Mesenchymal stem cell (in vitro differentiated cells and primary cell): ENCODE results near the gene ANKMY1.

ENCODE experiments used
- DNase-seq: peaks from one replicate; pipeline ENCODE4 v3.0.0-alpha.2; 2013
- H2AFZ ChIP-seq: one replicate; pipeline ENCODE4 v1.6.1; 2013; ENCODE audit warnings: low read depth, mild to moderate bottlenecking, control low read depth, inconsistent platforms, low read length, moderate library complexity
- H2AK5ac ChIP-seq: 2 replicates; pipeline ENCODE4 v1.6.1; 2013; ENCODE audit warnings: low read length, moderate library complexity, mild to moderate bottlenecking, inconsistent platforms; ENCODE audit not compliant: severe bottlenecking
- H2BK120ac ChIP-seq: one replicate; pipeline ENCODE4 v1.6.1; 2013; ENCODE audit warnings: low read depth, mild to moderate bottlenecking, inconsistent platforms, low read length, moderate library complexity
- H2BK12ac ChIP-seq, 2 experiments: one replicate each; pipeline ENCODE4 v1.6.1; 2013; ENCODE audit warnings: inconsistent platforms in 2 of 2, low read length in 2 of 2, mild to moderate bottlenecking in 2 of 2, moderate library complexity in 2 of 2, control low read depth in 1 of 2
- H2BK15ac ChIP-seq: one replicate; pipeline ENCODE4 v1.6.1; 2013; ENCODE audit warnings: mild to moderate bottlenecking, low read depth, inconsistent platforms; ENCODE audit not compliant: poor library complexity, severe bottlenecking
- H2BK5ac ChIP-seq: 2 replicates; pipeline ENCODE4 v1.6.1; 2013; ENCODE audit warnings: low read depth, mild to moderate bottlenecking, low read length, control low read depth, inconsistent platforms; ENCODE audit not compliant: poor library complexity, severe bottlenecking
- H3K14ac ChIP-seq, 2 experiments: one replicate each; pipeline ENCODE4 v1.6.1; 2013; ENCODE audit warnings: inconsistent platforms in 2 of 2, low read length in 2 of 2, control low read depth in 1 of 2, mild to moderate bottlenecking in 1 of 2, moderate library complexity in 1 of 2
- H3K18ac ChIP-seq, 2 experiments: one replicate each; pipeline ENCODE4 v1.6.1; 2013; ENCODE audit warnings: inconsistent platforms in 2 of 2, low read length in 2 of 2, control low read depth in 1 of 2, low read depth in 1 of 2, mild to moderate bottlenecking in 1 of 2
- H3K23ac ChIP-seq, 2 experiments: one replicate each; pipeline ENCODE4 v1.6.1; 2013; ENCODE audit warnings: inconsistent platforms in 2 of 2, low read length in 2 of 2, mild to moderate bottlenecking in 2 of 2, moderate library complexity in 2 of 2, control low read depth in 1 of 2
- H3K27ac ChIP-seq: 2 replicates; pipeline ENCODE4 v1.5.1; 2013; ENCODE audit warnings: mild to moderate bottlenecking, moderate library complexity, low read length, control low read depth, inconsistent platforms; ENCODE audit not compliant: poor library complexity, severe bottlenecking
- H3K27me3 ChIP-seq, 2 experiments: 2 replicates each; pipeline versions ENCODE4 v1.6.1 to v1.7.0; 2013; ENCODE audit warnings: low read length in 2 of 2, mild to moderate bottlenecking in 2 of 2, moderate library complexity in 2 of 2, control low read depth in 1 of 2, inconsistent platforms in 1 of 2; ENCODE audit not compliant: control insufficient read depth in 1 of 2, insufficient read depth in 1 of 2
- H3K36me3 ChIP-seq, 2 experiments: 2 replicates each; pipeline versions ENCODE4 v1.6.1 to v1.7.0; 2013; ENCODE audit warnings: low read length in 2 of 2, control low read depth in 1 of 2, inconsistent platforms in 1 of 2, low read depth in 1 of 2, mild to moderate bottlenecking in 1 of 2; ENCODE audit not compliant: insufficient read depth in 2 of 2, control insufficient read depth in 1 of 2
- H3K4ac ChIP-seq, 2 experiments: one replicate each; pipeline ENCODE4 v1.6.1; 2013; ENCODE audit warnings: inconsistent platforms in 2 of 2, low read length in 2 of 2, mild to moderate bottlenecking in 2 of 2, moderate library complexity in 2 of 2, control low read depth in 1 of 2, low read depth in 1 of 2
- H3K4me1 ChIP-seq: 2 replicates; pipeline ENCODE4 v1.6.1; 2013; ENCODE audit warnings: low read depth, low read length, control low read depth; ENCODE audit not compliant: control insufficient read depth, insufficient read depth
- H3K4me2 ChIP-seq: 2 replicates; pipeline ENCODE4 v1.6.1; 2013; ENCODE audit warnings: low read length, mild to moderate bottlenecking, inconsistent platforms; ENCODE audit not compliant: poor library complexity, severe bottlenecking
- H3K4me3 ChIP-seq, 2 experiments: 2 replicates each; pipeline versions ENCODE4 v1.5.1 to v1.7.0; 2013; ENCODE audit warnings: low read length in 2 of 2, mild to moderate bottlenecking in 2 of 2, control low read depth in 1 of 2, low read depth in 1 of 2; ENCODE audit not compliant: insufficient read depth in 1 of 2
- H3K79me1 ChIP-seq: replicated peaks from 2 replicates; pipeline ENCODE4 v1.6.1; 2013; ENCODE audit warnings: mild to moderate bottlenecking, control low read depth, low read length, inconsistent platforms; ENCODE audit not compliant: poor library complexity, severe bottlenecking
- H3K9ac ChIP-seq: 2 replicates; pipeline ENCODE4 v1.7.0; 2013; ENCODE audit warnings: mild to moderate bottlenecking, low read length, moderate library complexity
- H3K9me3 ChIP-seq: 2 replicates; pipeline ENCODE4 v1.7.0; 2013; ENCODE audit warnings: mild to moderate bottlenecking, low read length; ENCODE audit not compliant: control insufficient read depth
- H4K8ac ChIP-seq: one replicate; pipeline ENCODE4 v1.6.1; 2013; ENCODE audit warnings: inconsistent platforms, mild to moderate bottlenecking, low read length, moderate library complexity
- H4K91ac ChIP-seq: one replicate; pipeline ENCODE4 v1.6.1; 2013; ENCODE audit warnings: mild to moderate bottlenecking, low read length, inconsistent platforms
- WGBS: methylation state at CpG from one replicate; pipeline ENCODE4 v1.1.7; 2013; ENCODE audit warnings: mixed read lengths; 5-methylcytosine and 5-hydroxymethylcytosine counted together

ANKMY1 gene

DNA sequence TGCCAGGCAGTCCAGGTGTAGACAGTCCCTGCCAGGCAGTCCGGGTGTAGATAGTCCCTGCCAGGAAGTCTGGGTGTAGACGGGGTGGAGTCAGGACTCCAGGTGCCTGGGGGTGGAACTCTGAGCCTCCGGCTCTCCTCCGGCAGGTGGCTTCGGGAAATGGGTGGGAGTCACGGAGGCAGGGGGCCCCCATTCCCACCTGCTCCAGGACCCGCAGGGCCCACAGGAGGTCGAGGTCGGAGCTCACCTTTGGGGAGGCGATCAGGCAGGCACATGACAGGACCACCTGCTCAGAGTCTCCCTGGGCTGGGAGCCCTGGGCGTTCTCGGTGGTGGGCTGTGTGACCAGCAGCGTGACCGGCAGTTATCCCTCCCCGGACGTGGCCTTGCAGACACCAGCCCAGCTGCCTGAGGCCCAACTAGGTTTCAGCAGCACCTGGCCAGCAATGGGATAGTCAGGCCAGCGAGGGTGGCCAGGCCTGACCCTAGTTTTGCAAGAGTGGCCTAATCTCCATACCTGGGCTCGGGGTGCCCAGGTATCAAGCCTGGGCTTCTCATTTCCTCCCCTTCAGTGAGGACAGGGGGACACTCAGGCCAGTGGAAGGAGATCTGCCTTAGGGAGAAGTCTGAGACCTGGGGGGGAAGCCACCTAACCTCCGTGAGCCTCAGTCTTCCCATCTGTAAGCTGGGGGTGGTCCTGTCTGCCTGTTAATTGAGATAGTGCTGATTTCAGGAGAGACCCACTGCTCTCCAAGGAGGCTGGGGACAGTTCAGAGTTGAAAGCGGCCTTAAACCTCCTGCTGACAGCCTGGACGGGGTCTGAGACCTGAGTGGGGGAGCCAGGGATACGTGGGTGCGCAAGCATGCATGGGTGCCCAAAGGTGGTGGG is 109.2 kb downstream of the ANKMY1 start:
- Histone ChIP-seq H2BK15ac (no peak overlapping the region), H2BK12ac (no peak overlapping the region), H2AFZ (no peak overlapping the region), H3K4me3 (no peak overlapping the region), H3K4me1 (peaks cover 30% of the 10 kb centered on the region), H2AK5ac (no peak overlapping the region), H3K4me2 (no peak overlapping the region), H3K36me3 (peaks cover 0 to 19% of the 10 kb centered on the region in 2 experiments), H3K23ac (no peak overlapping the region), H3K79me1 (peaks cover 33% of the 10 kb centered on the region), H3K9ac (no peak overlapping the region), H2BK120ac (no peak overlapping the region), H3K14ac (no peak overlapping the region), H4K91ac (no peak overlapping the region), H3K9me3 (no peaks in the 10 kb centered on the region), H3K27me3 (no peaks in the 10 kb centered on the region), H3K4ac (no peak overlapping the region), H3K27ac (no peak overlapping the region), H2BK5ac (no peak overlapping the region), H4K8ac (no peak overlapping the region), H3K18ac (no peak overlapping the region)
- WGBS, result 93% methylated on average over 23 of the region's 23 CpGs
- no peak for DNase-seq

DNA sequence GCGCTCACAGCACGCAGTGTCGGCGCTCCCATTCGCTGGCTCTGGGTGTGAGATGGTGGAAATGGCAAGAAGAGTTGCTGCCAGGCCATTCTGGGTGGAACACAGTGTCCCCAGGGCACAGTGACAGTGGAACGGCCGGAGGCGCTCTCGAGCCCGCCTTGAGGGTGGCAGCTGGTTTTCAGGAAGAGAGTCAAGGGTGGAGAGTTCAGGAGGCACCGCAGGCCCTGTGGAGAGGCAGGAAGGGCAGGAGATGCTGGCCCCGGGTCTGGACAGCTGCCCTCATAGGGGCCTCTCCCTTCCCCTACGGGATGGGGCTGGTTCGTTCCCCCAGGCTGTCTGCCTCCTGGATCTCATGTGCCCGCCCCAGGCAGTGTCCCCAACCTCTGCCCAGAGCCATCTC is 109.9 kb downstream of the ANKMY1 start:
- Histone ChIP-seq H3K18ac (no peak overlapping the region), H3K23ac (no peak overlapping the region), H2BK5ac (no peak overlapping the region), H3K9ac (no peak overlapping the region), H3K27ac (no peak overlapping the region), H2AFZ (no peak overlapping the region), H3K4me3 (no peak overlapping the region), H3K27me3 (no peaks in the 10 kb centered on the region), H2BK120ac (no peak overlapping the region), H2AK5ac (no peak overlapping the region), H4K8ac (no peak overlapping the region), H3K4ac (no peak overlapping the region), H4K91ac (no peak overlapping the region), H3K4me2 (no peak overlapping the region), H2BK12ac (no peak overlapping the region), H3K79me1 (peaks cover 33% of the 10 kb centered on the region), H3K14ac (peak overlapping the region in 1 of 2 experiments; percentile 21), H3K4me1 (peaks cover 30% of the 10 kb centered on the region), H3K36me3 (peaks cover 0 to 19% of the 10 kb centered on the region in 2 experiments), H2BK15ac (peak overlapping the region; percentile 6), H3K9me3 (no peaks in the 10 kb centered on the region)
- 93% methylated on average over 15 of the region's 15 CpGs for WGBS
- DNase-seq, result no peak

DNA sequence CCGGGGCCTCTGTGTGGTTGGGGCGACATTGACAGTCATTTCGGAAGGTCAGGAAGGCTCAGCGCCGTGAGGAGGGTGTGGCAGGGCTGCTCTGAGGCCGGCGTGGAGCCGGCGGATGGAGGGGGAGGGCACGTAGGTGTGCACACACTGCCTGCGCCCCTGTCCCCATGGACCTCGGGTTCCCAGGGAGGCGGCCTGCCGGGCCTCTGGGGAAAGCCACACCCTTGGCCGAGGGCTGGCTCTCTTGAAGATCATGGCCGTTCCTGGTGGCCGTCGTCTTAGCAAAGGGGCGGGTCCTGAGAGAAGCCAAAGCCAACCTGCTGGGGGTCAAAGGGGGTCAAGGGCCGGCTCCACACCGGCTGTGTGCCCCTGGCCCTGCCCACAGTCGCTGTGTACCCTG is 110.5 kb downstream of the ANKMY1 start:
- H3K4me2 ChIP-seq, result no peak overlapping the region
- H3K4me1 ChIP-seq, result peaks cover 27% of the 10 kb centered on the region
- no peak overlapping the region for H2AK5ac ChIP-seq
- no peak overlapping the region for H3K18ac ChIP-seq
- no peak overlapping the region for H2BK15ac ChIP-seq
- 85% methylated on average over 21 of the region's 22 CpGs for WGBS
- no peak overlapping the region for H3K4me3 ChIP-seq
- no peak overlapping the region for H4K91ac ChIP-seq
- H3K36me3 ChIP-seq, result peaks cover 0 to 22% of the 10 kb centered on the region in 2 experiments
- H3K27ac ChIP-seq, result no peak overlapping the region
- H2BK12ac ChIP-seq, result no peak overlapping the region
- H3K9ac ChIP-seq, result no peak overlapping the region
- no peak overlapping the region for H3K4ac ChIP-seq
- H3K23ac ChIP-seq, result no peak overlapping the region
- no peak overlapping the region for H3K14ac ChIP-seq
- H2AFZ ChIP-seq, result no peak overlapping the region
- H3K79me1 ChIP-seq, result peaks cover 36% of the 10 kb centered on the region
- no peak overlapping the region for H2BK5ac ChIP-seq
- no peaks in the 10 kb centered on the region for H3K27me3 ChIP-seq
- no peak overlapping the region for H2BK120ac ChIP-seq
- H3K9me3 ChIP-seq, result no peaks in the 10 kb centered on the region
- no peak overlapping the region for H4K8ac ChIP-seq
- no peak for DNase-seq

DNA sequence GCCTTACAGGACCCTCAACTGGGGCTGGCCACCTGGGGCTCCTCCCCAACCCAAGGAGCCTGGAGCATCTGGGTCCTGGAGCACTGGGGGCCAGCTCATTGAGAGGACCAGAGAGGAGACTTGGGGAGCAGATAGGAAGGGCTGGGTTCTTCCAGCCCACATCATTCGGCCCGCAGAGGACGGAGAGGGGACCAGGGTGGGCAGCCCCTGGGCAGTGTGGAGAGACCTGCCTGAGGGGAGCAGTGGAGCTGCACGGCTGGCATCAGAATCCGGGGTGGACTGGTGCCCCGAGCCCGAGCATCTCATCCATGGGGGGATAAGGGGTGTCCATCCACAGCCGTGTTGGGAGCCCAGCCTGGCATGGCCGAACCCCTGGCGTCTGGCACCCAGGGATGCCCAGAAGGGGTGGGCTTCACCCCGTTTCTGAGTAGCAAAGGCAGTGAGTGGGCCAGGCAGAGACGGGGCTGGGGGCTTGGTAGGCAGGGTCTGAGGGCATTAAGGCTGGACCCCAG is 111.1 kb downstream of the ANKMY1 start:
- Histone ChIP-seq H2AFZ (no peak overlapping the region), H3K23ac (no peak overlapping the region)
- 96% methylated on average over 12 of the region's 12 CpGs for WGBS

More for the DNA sequence above, 111.1 kb downstream of the ANKMY1 start:
- Histone ChIP-seq H3K9ac (no peak overlapping the region), H3K4me2 (no peak overlapping the region), H2BK5ac (no peak overlapping the region), H3K4me3 (no peak overlapping the region), H3K9me3 (no peaks in the 10 kb centered on the region), H3K4me1 (peaks cover 22% of the 10 kb centered on the region), H3K14ac (no peak overlapping the region), H2BK15ac (no peak overlapping the region), H3K4ac (no peak overlapping the region), H3K36me3 (peaks cover 0 to 28% of the 10 kb centered on the region in 2 experiments), H3K79me1 (peaks cover 38% of the 10 kb centered on the region), H2BK120ac (no peak overlapping the region), H3K18ac (no peak overlapping the region), H2BK12ac (no peak overlapping the region), H4K91ac (no peak overlapping the region), H3K27me3 (no peaks in the 10 kb centered on the region), H4K8ac (no peak overlapping the region), H2AK5ac (no peak overlapping the region), H3K27ac (no peak overlapping the region)
- no peak for DNase-seq
